Transverse colon (tissue), 4 donors: ENCODE data around the gene KTI12.
A peak's percentile ranks its signal among the peaks of the same experiment; 100 is the strongest.

Experiments used
- EP300 ChIP-seq: sonication (generic); formaldehyde crosslinking; IDR thresholded peaks from one replicate; pipeline ENCODE4 v1.6.1; 2017; ENCODE audit warnings: antibody characterized with exemption, low read depth
- POLR2A ChIP-seq: fragments of 450-650 bp; IDR thresholded peaks from one replicate; pipeline ENCODE4 v1.6.1; 2016; ENCODE audit warnings: antibody characterized with exemption, mild to moderate bottlenecking, moderate library complexity
- POLR2AphosphoS5 ChIP-seq, 3 donors: sonication (generic); formaldehyde crosslinking; IDR thresholded peaks; one replicate each; pipeline ENCODE4 v1.6.1; 2016; ENCODE audit warnings: antibody characterized with exemption in 3 of 3
- TF ChIP-seq, protein P1 (sequence below), 5 experiments: fragments of 200-600 bp in 3 of 5; fragments of 450-650 bp in 2 of 5; sonication (generic) in 3 of 5; IDR thresholded peaks; 1 replicate in 2 of 5; 2 replicates in 3 of 5; pipeline ENCODE4 v1.5.1; 2016 to 2017; ENCODE audit warnings: antibody characterized with exemption in 5 of 5, inconsistent platforms in 3 of 5, mild to moderate bottlenecking in 2 of 5, moderate library complexity in 1 of 5

- TF ChIP-seq, protein P1, sequence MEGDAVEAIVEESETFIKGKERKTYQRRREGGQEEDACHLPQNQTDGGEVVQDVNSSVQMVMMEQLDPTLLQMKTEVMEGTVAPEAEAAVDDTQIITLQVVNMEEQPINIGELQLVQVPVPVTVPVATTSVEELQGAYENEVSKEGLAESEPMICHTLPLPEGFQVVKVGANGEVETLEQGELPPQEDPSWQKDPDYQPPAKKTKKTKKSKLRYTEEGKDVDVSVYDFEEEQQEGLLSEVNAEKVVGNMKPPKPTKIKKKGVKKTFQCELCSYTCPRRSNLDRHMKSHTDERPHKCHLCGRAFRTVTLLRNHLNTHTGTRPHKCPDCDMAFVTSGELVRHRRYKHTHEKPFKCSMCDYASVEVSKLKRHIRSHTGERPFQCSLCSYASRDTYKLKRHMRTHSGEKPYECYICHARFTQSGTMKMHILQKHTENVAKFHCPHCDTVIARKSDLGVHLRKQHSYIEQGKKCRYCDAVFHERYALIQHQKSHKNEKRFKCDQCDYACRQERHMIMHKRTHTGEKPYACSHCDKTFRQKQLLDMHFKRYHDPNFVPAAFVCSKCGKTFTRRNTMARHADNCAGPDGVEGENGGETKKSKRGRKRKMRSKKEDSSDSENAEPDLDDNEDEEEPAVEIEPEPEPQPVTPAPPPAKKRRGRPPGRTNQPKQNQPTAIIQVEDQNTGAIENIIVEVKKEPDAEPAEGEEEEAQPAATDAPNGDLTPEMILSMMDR (IDR thresholded peaks at IDR 0.05): no peak
- TF ChIP-seq POLR2A (no peak), POLR2AphosphoS5 (IDR thresholded peaks at IDR 0.05) (peak in 1 of 3 donors; percentile 37), EP300 (no peak)
Observed at GRCh38 chr1:52037402-52037814, 3.8 kb upstream of the KTI12 start.
